ENCODE data around the gene CYP1A2.

Gene CYP1A2

GRCh38 chr15:74802290-74802689 is 53.6 kb downstream of the CYP1A2 start:
- no peak overlapping the region for H3K4me3 ChIP-seq (ENCODE audit: low read depth, low read length)
- no peak for TF ChIP-seq CTCF (IDR thresholded peaks at IDR 0.05; ENCODE audit: low read depth, low read length)

DNA sequence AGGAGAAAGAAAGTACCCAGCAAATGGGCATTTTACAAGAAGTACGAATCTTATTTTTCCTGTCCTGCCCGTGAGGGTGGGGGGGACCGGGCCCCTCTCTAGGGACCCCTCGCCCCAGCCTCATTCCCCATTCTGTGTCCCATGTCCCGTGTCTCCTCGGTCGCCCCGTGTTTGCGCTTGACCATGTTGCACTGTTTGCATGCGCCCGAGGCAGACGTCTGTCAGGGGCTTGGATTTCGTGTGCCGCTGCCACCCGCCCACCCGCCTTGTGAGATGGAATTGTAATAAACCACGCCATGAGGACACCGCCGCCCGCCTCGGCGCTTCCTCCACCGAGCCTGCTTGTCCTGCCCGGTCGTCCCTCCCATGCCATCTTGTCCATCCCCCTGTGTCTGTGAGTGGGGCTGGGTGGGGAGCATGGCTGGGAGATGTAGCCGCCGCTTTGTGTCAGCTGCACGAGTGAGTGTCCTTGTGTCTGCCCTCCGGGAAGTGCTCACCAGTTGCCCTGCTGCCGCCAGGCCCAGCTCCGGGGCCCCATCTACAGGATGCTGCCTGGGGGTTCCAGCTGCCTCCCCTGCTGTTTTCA is 54.3 kb downstream of the CYP1A2 start:
- no peak overlapping the region for H3K4me3 ChIP-seq (ENCODE audit: low read depth, low read length)
- no peak for TF ChIP-seq CTCF (IDR thresholded peaks at IDR 0.05; ENCODE audit: low read depth, low read length)

DNA sequence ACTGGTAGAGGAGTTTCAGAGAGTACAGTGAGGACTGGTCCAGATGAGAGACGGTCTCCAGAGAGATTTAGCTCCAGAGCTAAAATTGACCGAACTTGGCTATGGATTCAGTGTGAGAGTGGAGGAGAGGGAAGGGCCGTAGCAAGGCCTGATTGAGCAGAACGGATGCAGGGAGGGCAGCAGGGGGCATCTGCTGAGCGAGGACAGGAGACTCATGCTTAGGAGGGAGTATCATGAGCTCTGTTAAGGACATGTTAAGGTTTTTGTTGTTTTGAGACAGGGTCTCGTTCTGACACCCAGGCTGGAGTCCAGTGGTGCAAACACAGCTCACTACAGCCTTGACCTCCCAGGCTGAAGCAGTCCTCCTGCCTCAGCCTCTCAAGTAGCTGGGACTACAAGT is 56.3 kb downstream of the CYP1A2 start:
- no peak overlapping the region for H3K4me3 ChIP-seq (ENCODE audit: low read depth, low read length)
- no peak for TF ChIP-seq CTCF (IDR thresholded peaks at IDR 0.05; ENCODE audit: low read depth, low read length)
